Body of pancreas (tissue), 4 donors: ENCODE results near the gene ZSCAN5C. TPM values are rescaled to one million over a fixed set of nuclear protein-coding genes. Genes with fewer than 3 reads are reported as not detected.

ENCODE experiments used
- ATAC-seq: fragments of 150-250 bp; one replicate; pipeline ENCODE4 v1.9.1; 2016
- DNase-seq, 4 donors: peaks; one replicate each; pipeline ENCODE4 v3.0.0-alpha.2; 2019
- H3K27ac ChIP-seq, 4 donors: fragments of 200-600 bp; sonication (generic); 1 replicate in 3 of 4; 2 replicates in 1 of 4; pipeline versions ENCODE4 v1.5.1 to v1.6.1; 2016 to 2019; ENCODE audit warnings: mild to moderate bottlenecking in 1 of 4, mixed read lengths in 1 of 4, moderate library complexity in 1 of 4
- H3K27me3 ChIP-seq, 2 donors: fragments of 200-600 bp; sonication (generic); one replicate each; pipeline ENCODE4 v1.6.0; 2016; ENCODE audit warnings: mild to moderate bottlenecking in 1 of 2
- H3K36me3 ChIP-seq, 2 donors: fragments of 200-600 bp; sonication (generic); replicated peaks in 1 of 2; 2 replicates each; pipeline ENCODE4 v1.5.1; 2016; ENCODE audit warnings: low read depth in 2 of 2; ENCODE audit not compliant: insufficient read depth in 1 of 2
- H3K4me1 ChIP-seq: fragments of 200-600 bp; sonication (generic); one replicate; pipeline ENCODE4 v1.6.0; 2016
- H3K4me3 ChIP-seq, 2 donors: fragments of 200-600 bp; sonication (generic); 1 replicate in 1 of 2; 2 replicates in 1 of 2; pipeline ENCODE4 v1.5.1; 2016 to 2019
- H3K9me3 ChIP-seq, 3 donors: fragments of 200-600 bp; sonication (generic); 1 replicate in 2 of 3; 2 replicates in 1 of 3; pipeline ENCODE4 v1.5.1; 2016
- POLR2A ChIP-seq, 3 donors: fragments of 450-650 bp; IDR thresholded peaks; one replicate each; pipeline ENCODE4 v1.6.1; 2016; ENCODE audit warnings: antibody characterized with exemption in 3 of 3, mild to moderate bottlenecking in 2 of 3
- WGBS, 2 donors: methylation state at CpG; one replicate each; pipeline ENCODE4 v1.1.5; 2017; 5-methylcytosine and 5-hydroxymethylcytosine counted together
- intact Hi-C: fragments of 100-400 bp; cut with DNase I; formaldehyde crosslinking; loops from one replicate; pipeline ENCODE4 v1.15.1; 2023
- total RNA-seq, 2 donors: library from RNA; depleted of rRNA; stranded (reverse); fragments of >200 nt; gene quantifications; one replicate each; pipeline ENCODE4 v1.1.0, GENCODE V29; 2016
- TF ChIP-seq, protein P1 (sequence below), 7 experiments: fragments of 450-650 bp in 4 of 7; fragments of 200-600 bp in 3 of 7; sonication (generic) in 3 of 7; IDR thresholded peaks; one replicate each; pipeline ENCODE4 v1.5.1; 2016 to 2019; ENCODE audit warnings: antibody characterized with exemption in 7 of 7

Gene ZSCAN5C, protein sequence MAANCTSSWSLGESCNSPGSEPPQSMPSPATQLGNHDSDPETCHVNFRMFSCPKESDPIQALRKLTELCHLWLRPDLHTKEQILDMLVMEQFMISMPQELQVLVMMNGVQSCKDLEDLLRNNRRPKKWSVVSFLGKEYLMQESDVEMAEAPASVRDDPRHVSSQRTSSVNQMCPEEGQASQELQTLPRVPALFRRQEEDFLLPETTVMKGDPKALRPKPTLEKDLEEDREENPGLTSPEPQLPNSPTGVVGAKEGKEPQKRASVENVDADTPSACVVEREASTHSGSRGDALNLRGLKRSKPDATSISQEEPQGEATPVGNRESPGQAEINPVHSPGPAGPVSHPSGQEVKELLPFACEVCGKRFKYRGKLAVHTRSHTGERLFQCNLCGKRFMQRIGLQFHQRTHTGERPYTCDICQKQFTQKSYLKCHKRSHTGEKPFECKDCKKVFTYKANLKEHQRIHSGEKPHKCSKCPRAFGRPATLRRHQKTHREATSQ
- total RNA-seq, result not detected

DNA sequence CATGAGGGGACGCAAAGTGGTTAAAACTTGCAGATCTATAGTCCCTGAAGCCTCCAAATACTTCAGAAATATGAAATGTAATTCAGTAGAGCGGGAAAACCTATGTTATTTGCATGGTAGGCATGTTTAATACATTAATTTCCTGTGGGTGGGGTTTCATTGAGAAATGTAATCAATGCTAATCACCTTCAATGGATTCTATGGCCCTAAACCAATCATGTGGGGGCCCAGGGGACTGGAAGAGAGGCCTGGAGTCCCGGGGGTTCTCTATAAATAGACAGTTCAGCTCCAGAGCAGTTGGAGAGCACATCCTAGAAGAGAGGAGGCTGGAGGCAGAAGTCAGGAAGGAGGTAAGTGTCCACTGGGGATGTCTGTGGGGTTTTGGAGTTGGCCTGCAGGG, at the start of gene ZSCAN5C:
Gene ZSCAN5C, plus strand, starts transcription at position 301 of the 400 bp plus-strand sequence. CDS start 3,641 bp downstream, outside the sequence.
- no peaks in the 10 kb centered on the region for H3K9me3 ChIP-seq
- intact Hi-C loops, result no loop called here
- DNase-seq (no peak), ATAC-seq (no peak)
- H3K36me3 ChIP-seq, result no peaks in the 10 kb centered on the region
- H3K4me3 ChIP-seq, result no peak within 1 kb of the TSS
- H3K27me3 ChIP-seq, result no peaks in the 10 kb centered on the region
- H3K4me1 ChIP-seq, result no peaks in the 10 kb centered on the region
- 77 to 79% methylated on average over 3 of the region's 3 CpGs for WGBS, 2 donors
- H3K27ac ChIP-seq, result no peak within 1 kb of the TSS
- TF ChIP-seq, protein P1, sequence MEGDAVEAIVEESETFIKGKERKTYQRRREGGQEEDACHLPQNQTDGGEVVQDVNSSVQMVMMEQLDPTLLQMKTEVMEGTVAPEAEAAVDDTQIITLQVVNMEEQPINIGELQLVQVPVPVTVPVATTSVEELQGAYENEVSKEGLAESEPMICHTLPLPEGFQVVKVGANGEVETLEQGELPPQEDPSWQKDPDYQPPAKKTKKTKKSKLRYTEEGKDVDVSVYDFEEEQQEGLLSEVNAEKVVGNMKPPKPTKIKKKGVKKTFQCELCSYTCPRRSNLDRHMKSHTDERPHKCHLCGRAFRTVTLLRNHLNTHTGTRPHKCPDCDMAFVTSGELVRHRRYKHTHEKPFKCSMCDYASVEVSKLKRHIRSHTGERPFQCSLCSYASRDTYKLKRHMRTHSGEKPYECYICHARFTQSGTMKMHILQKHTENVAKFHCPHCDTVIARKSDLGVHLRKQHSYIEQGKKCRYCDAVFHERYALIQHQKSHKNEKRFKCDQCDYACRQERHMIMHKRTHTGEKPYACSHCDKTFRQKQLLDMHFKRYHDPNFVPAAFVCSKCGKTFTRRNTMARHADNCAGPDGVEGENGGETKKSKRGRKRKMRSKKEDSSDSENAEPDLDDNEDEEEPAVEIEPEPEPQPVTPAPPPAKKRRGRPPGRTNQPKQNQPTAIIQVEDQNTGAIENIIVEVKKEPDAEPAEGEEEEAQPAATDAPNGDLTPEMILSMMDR (IDR thresholded peaks at IDR 0.05), result no peak
- TF ChIP-seq POLR2A (IDR thresholded peaks at IDR 0.05), result no peak

DNA sequence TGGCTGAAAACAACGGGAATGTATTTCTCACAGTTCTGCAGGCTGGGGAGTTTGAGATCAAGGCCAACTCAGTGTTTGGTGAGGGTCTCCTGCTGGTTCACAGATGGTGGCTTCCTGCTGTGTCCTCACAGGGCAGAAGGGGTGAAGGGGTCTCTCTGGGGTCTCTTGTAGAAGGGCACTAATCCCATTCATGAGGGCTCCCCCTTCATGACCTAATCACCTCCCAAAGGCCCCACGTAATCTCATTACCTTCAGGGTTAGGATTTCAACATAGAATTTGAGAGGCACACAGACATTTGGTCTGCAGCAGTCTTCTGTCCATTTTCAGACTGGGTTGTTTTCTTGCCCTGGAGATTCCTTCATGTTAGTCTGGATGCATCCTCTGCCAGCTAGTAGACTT, 49.4 kb upstream of the ZSCAN5C start:
- TF ChIP-seq, protein P1 (IDR thresholded peaks at IDR 0.05), result no peak
- TF ChIP-seq POLR2A (IDR thresholded peaks at IDR 0.05), result no peak
- 32 to 38% methylated on average over 2 of the region's 2 CpGs for WGBS, 2 donors
- ATAC-seq (no peak), DNase-seq (no peak)
- no peaks in the 10 kb centered on the region for H3K9me3 ChIP-seq
- peaks cover 0 to 2% of the 10 kb centered on the region in 2 donors for H3K36me3 ChIP-seq
- H3K4me3 ChIP-seq, result no peak overlapping the region
- H3K27me3 ChIP-seq, result no peaks in the 10 kb centered on the region
- intact Hi-C loops, result no loop called here
- H3K27ac ChIP-seq, result peak overlapping the region; percentile 27 to 75 (median 67)
- peaks cover 62% of the 10 kb centered on the region for H3K4me1 ChIP-seq

DNA sequence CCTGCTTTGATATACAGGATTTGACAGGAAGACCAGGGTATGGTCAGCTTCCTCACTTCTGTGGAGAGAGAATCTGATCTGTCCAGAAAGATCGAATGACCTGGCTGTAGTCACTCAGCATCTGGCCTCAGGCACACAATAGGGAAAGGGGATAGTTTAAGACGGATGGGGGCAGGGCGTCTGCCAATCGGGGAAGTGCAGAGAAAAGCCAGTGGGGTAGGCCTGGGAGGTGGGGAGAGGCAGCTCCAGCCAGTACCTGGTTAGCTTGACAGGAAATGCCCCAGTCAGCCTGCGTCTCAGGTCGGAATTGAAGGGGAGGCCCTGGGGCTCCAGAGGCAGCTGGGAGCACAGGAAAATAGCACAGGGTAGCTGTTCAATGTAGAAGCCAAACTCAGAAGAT, 48.6 kb upstream of the ZSCAN5C start:
- Histone ChIP-seq H3K27ac (peak overlapping the region; percentile 27 to 75 (median 67)), H3K9me3 (no peaks in the 10 kb centered on the region), H3K4me1 (peaks cover 57% of the 10 kb centered on the region), H3K36me3 (peaks cover 0 to 2% of the 10 kb centered on the region in 2 donors), H3K4me3 (no peak overlapping the region), H3K27me3 (no peaks in the 10 kb centered on the region)
- intact Hi-C loops, result no loop called here
- 13 to 15% methylated on average over 6 of the region's 6 CpGs for WGBS, 2 donors
- DNase-seq, result peak in 3 of 4 donors; percentile 55 to 72 (median 64)
- TF ChIP-seq POLR2A (IDR thresholded peaks at IDR 0.05), result peak in 1 of 3 donors; percentile 31
- TF ChIP-seq, protein P1 (IDR thresholded peaks at IDR 0.05), result no peak
- ATAC-seq, result peak; percentile 56

DNA sequence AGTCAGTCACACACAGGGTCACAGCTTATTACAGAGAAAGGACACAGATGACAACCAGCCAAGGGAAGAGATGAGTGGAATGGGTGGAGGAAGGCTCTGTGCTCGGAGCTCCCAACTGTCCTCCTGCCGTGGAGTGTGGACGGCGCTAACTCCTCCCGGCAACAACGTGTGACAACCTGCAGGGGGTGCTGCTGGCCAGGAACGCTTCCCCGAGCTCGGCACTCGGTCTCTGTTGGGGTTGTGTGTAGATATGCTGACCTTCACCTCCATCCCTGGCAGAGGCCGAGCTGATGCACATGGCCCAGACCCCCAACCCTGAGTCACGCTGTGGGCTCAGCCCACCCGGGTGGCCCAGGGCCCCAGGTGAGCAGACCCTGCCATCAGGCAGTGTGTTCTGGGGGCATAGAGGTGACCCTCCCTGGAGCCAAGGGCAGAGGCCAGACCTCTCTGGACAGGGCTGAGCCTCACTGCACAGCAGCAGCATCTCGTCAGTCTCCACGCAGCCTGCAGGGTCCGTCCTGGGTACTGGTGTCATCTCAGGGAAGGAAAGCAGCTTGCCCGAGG, 46.9 kb upstream of the ZSCAN5C start:
- TF ChIP-seq, protein P1 (IDR thresholded peaks at IDR 0.05), result peak; percentile 32 to 59 (median 52)
- TF ChIP-seq POLR2A (IDR thresholded peaks at IDR 0.05), result no peak
- H3K9me3 ChIP-seq, result no peaks in the 10 kb centered on the region
- no peak overlapping the region for H3K4me3 ChIP-seq
- 40 to 56% methylated on average over 2 to 17 of the region's 17 CpGs for WGBS, 2 donors
- H3K27me3 ChIP-seq, result no peaks in the 10 kb centered on the region
- no peak overlapping the region for H3K27ac ChIP-seq
- ATAC-seq (peak; percentile 51), DNase-seq (peak; percentile 34 to 60 (median 54))
- H3K4me1 ChIP-seq, result peaks cover 57% of the 10 kb centered on the region
- H3K36me3 ChIP-seq, result peaks cover 8% of the 10 kb centered on the region in 2 donors
- intact Hi-C loops, result no loop called here
